Smooth muscle cell (in vitro differentiated cells): Measurements from ENCODE around the gene LRP4. TPM values are rescaled to one million over a fixed set of nuclear protein-coding genes. Genes with fewer than 3 reads are reported as not detected.

Experiments
- DNase-seq: peaks from one replicate; lab custom pipeline; 2025; ENCODE audit not compliant: unreplicated experiment; lab: John Stamatoyannopoulos, UW
- H2AFZ ChIP-seq: fragments of 200-600 bp; sonication (generic); 2 replicates; pipeline ENCODE4 v1.6.0; 2016; ENCODE audit warnings: antibody characterized with exemption, low read depth, mild to moderate bottlenecking
- H3F3A ChIP-seq: fragments of 200-600 bp; sonication (generic); 2 replicates; pipeline ENCODE4 v1.6.0; 2017; ENCODE audit warnings: antibody characterized with exemption, low read depth
- H3K27ac ChIP-seq: fragments of 200-600 bp; sonication (generic); 2 replicates; pipeline ENCODE4 v1.5.1; 2016; ENCODE audit warnings: low read depth, mild to moderate bottlenecking
- H3K27me3 ChIP-seq: fragments of 200-600 bp; sonication (generic); 2 replicates; pipeline ENCODE4 v1.6.1; 2016; ENCODE audit warnings: low read depth, mild to moderate bottlenecking
- H3K36me3 ChIP-seq: fragments of 200-600 bp; sonication (generic); 2 replicates; pipeline ENCODE4 v1.5.1; 2016; ENCODE audit warnings: low read depth
- H3K4me1 ChIP-seq: fragments of 200-600 bp; sonication (generic); 2 replicates; pipeline ENCODE4 v1.5.1; 2016; ENCODE audit warnings: low read depth
- H3K4me2 ChIP-seq: fragments of 200-600 bp; sonication (generic); 2 replicates; pipeline ENCODE4 v1.6.0; 2016; ENCODE audit warnings: mild to moderate bottlenecking
- H3K4me3 ChIP-seq: fragments of 200-600 bp; sonication (generic); 2 replicates; pipeline ENCODE4 v1.5.1; 2016; ENCODE audit warnings: mild to moderate bottlenecking
- H3K79me2 ChIP-seq: fragments of 200-600 bp; sonication (generic); 2 replicates; pipeline ENCODE4 v1.6.0; 2016; ENCODE audit warnings: low read depth, mild to moderate bottlenecking
- H3K9ac ChIP-seq: fragments of 200-600 bp; sonication (generic); 2 replicates; pipeline ENCODE4 v1.6.0; 2016; ENCODE audit warnings: low read depth
- H3K9me3 ChIP-seq: fragments of 200-600 bp; sonication (generic); replicated peaks from 2 replicates; pipeline ENCODE4 v1.5.1; 2016; ENCODE audit warnings: low read depth
- H4K20me1 ChIP-seq: fragments of 200-600 bp; sonication (generic); 2 replicates; pipeline ENCODE4 v1.6.0; 2016; ENCODE audit warnings: low read depth
- CTCF ChIP-seq: fragments of 200-600 bp; sonication (generic); IDR thresholded peaks from 2 replicates; pipeline ENCODE4 v1.5.1; 2017; ENCODE audit warnings: borderline replicate concordance, mild to moderate bottlenecking, antibody characterized with exemption; ENCODE audit not compliant: insufficient read depth, poor library complexity, severe bottlenecking
- WGBS: methylation state at CpG from one replicate; pipeline ENCODE4 v1.1.7; 2016; ENCODE audit warnings: low lambda C conversion rate; 5-methylcytosine and 5-hydroxymethylcytosine counted together
- polyA plus RNA-seq: library from polyadenylated mRNA; unstranded; fragments of >200 nt; fragmentation: Nextera tagmentation; extraction: Ambion mirVana; gene quantifications from 2 replicates; pipeline ENCODE4 v1.2.1, GENCODE V29; 2016
- total RNA-seq: library from RNA; depleted of rRNA; stranded (reverse); fragments of >200 nt; gene quantifications from 2 replicates; pipeline ENCODE4 v1.2.3, GENCODE V29; 2014

Gene LRP4
- total and polyA plus RNA-seq, 2 experiments from 2014 or later, result 10.4 to 13.6 TPM

GRCh38 chr11:46860218-46860617, 58.1 kb downstream of the LRP4 start:
- Histone ChIP-seq H3K9ac (no peak overlapping the region), H3K27me3 (no peaks in the 10 kb centered on the region), H3K9me3 (no peaks in the 10 kb centered on the region), H4K20me1 (no peaks in the 10 kb centered on the region), H3K4me2 (no peak overlapping the region), H3K79me2 (no peaks in the 10 kb centered on the region), H3K27ac (no peak overlapping the region), H3K4me3 (no peak overlapping the region), H3K36me3 (peaks cover 19% of the 10 kb centered on the region), H3K4me1 (no peaks in the 10 kb centered on the region), H3F3A (no peaks in the 10 kb centered on the region), H2AFZ (no peak overlapping the region)
- no peak for DNase-seq
- TF ChIP-seq CTCF, result no peak
- WGBS, result 92% methylated on average over 4 of the region's 4 CpGs

GRCh38 chr11:46858920-46859546, 59.3 kb downstream of the LRP4 start:
- H3K4me3 ChIP-seq, result no peak overlapping the region
- WGBS, result 96% methylated on average over 12 of the region's 12 CpGs

GRCh38 chr11:46857666-46858065, 60.7 kb downstream of the LRP4 start:
- peaks cover 6% of the 10 kb centered on the region for H3K36me3 ChIP-seq
- no peaks in the 10 kb centered on the region for H3K4me1 ChIP-seq
- no peak for TF ChIP-seq CTCF
- no peaks in the 10 kb centered on the region for H3K9me3 ChIP-seq
- H3K27ac ChIP-seq, result no peak overlapping the region
- no peak overlapping the region for H2AFZ ChIP-seq
- no peaks in the 10 kb centered on the region for H4K20me1 ChIP-seq
- H3K4me2 ChIP-seq, result no peak overlapping the region
- H3K79me2 ChIP-seq, result no peaks in the 10 kb centered on the region
- no peak for DNase-seq
- H3F3A ChIP-seq, result no peaks in the 10 kb centered on the region
- H3K27me3 ChIP-seq, result no peaks in the 10 kb centered on the region
- WGBS, result 89% methylated on average over 4 of the region's 4 CpGs
- H3K4me3 ChIP-seq, result no peak overlapping the region
- no peak overlapping the region for H3K9ac ChIP-seq

More at GRCh38 chr11:46858920-46859546, 59.3 kb downstream of the LRP4 start:
- DNase-seq, result no peak
- H3K9ac ChIP-seq, result no peak overlapping the region
- H2AFZ ChIP-seq, result no peak overlapping the region
- H4K20me1 ChIP-seq, result no peaks in the 10 kb centered on the region
- H3K4me2 ChIP-seq, result no peak overlapping the region
- TF ChIP-seq CTCF, result no peak
- no peaks in the 10 kb centered on the region for H3F3A ChIP-seq
- H3K27ac ChIP-seq, result no peak overlapping the region
- H3K9me3 ChIP-seq, result no peaks in the 10 kb centered on the region
- peaks cover 11% of the 10 kb centered on the region for H3K36me3 ChIP-seq
- no peaks in the 10 kb centered on the region for H3K79me2 ChIP-seq
- H3K4me1 ChIP-seq, result no peaks in the 10 kb centered on the region
- H3K27me3 ChIP-seq, result no peaks in the 10 kb centered on the region

- H3K4me1 ChIP-seq, result no peaks in the 10 kb centered on the region
- no peaks in the 10 kb centered on the region for H3F3A ChIP-seq
- no peaks in the 10 kb centered on the region for H4K20me1 ChIP-seq
- no peak overlapping the region for H2AFZ ChIP-seq
- WGBS, result 78% methylated on average over 5 of the region's 5 CpGs
- H3K4me3 ChIP-seq, result no peak overlapping the region
- no peaks in the 10 kb centered on the region for H3K27me3 ChIP-seq
- no peak for TF ChIP-seq CTCF
- H3K4me2 ChIP-seq, result no peak overlapping the region
- peaks cover 3% of the 10 kb centered on the region for H3K36me3 ChIP-seq
- DNase-seq, result no peak
- no peak overlapping the region for H3K27ac ChIP-seq
- no peaks in the 10 kb centered on the region for H3K79me2 ChIP-seq
- H3K9me3 ChIP-seq, result no peaks in the 10 kb centered on the region
- no peak overlapping the region for H3K9ac ChIP-seq
Measured at GRCh38 chr11:46856605-46857343, 61.6 kb downstream of the LRP4 start.
